ENCODE results near the gene IER3. TPM values are rescaled to one million over a fixed set of nuclear protein-coding genes. Genes with fewer than 3 reads are reported as not detected.
A peak's percentile ranks its signal among the peaks of the same experiment; 100 is the strongest.

Gene IER3
- total and polyA plus RNA-seq, 9 of the 15 experiments (the other 6 are each of a cell fraction or from before 2014, with no cell fraction given), result 1.5 to 30.0 (median 11.5) TPM

- no peak for TF ChIP-seq NKRF (IDR thresholded peaks at IDR 0.05; ENCODE audit: borderline replicate concordance)
- TF ChIP-seq SMAD1 (IDR thresholded peaks at IDR 0.05; ENCODE audit: low read depth, low read length, partially characterized antibody), result peak; percentile 60
- 0 out of 2 replicates have a peak, but pooled peaks have one; percentile 54 for TF ChIP-seq FOXO4 (CRISPR knock-in tag; IDR thresholded peaks at IDR 0.05)
- TF ChIP-seq RFX5 (IDR thresholded peaks at IDR 0.05; ENCODE audit: low read depth, low read length), result no peak
- TF ChIP-seq ELF1 (tag; IDR thresholded peaks at IDR 0.05), result no peak
- TF ChIP-seq ZNF785 (CRISPR knock-in tag; IDR thresholded peaks at IDR 0.05), result no peak
- TF ChIP-seq MBD2 (IDR thresholded peaks at IDR 0.05; ENCODE audit: borderline replicate concordance, low read depth), result peak; percentile 48
- no peak for TF ChIP-seq TSC22D4 (tag; IDR thresholded peaks at IDR 0.05)
- no peak for TF ChIP-seq MECOM (CRISPR knock-in tag; IDR thresholded peaks at IDR 0.05)
- TF ChIP-seq ZNF124 (CRISPR knock-in tag; IDR thresholded peaks at IDR 0.05), result no peak
- TF ChIP-seq C11orf30 (IDR thresholded peaks at IDR 0.05; ENCODE audit: low read depth), result no peak
- TF ChIP-seq ZKSCAN3 (CRISPR knock-in tag; IDR thresholded peaks at IDR 0.05), result no peak
- peak; percentile 63; the same call in 1 of the 2 replicates for TF ChIP-seq HBP1 (CRISPR knock-in tag; IDR thresholded peaks at IDR 0.05)
- no peak for TF ChIP-seq ARID3A (IDR thresholded peaks at IDR 0.05; ENCODE audit: borderline replicate concordance, low read depth, low read length)
- TF ChIP-seq ZNF354B (CRISPR knock-in tag; IDR thresholded peaks at IDR 0.05), result no peak
- TF ChIP-seq ZMIZ1 (IDR thresholded peaks at IDR 0.05; ENCODE audit: low read depth in 2 of 2, low read length in 2 of 2), result peak in 1 of 2 experiments; percentile 31; a peak in 1 of 4 replicates
These were observed 19.3 kb downstream of the IER3 start (continued) for GRCh38 chr6:30724906-30725667.
